SU-DHL-6 (cell line): ENCODE measurements around the gene BMP7.

Experiments used
- EZH2phosphoT487 ChIP-seq: fragments of 200-600 bp; sonication (generic), shearing (Covaris generic); conservative IDR thresholded peaks from 2 replicates; pipeline ENCODE4 v1.6.1; 2018; ENCODE audit warnings: mild to moderate bottlenecking, antibody characterized with exemption, low read length, moderate library complexity, mixed read lengths
- TF ChIP-seq, protein P1 (sequence below): fragments of 200-600 bp; sonication (generic); IDR thresholded peaks from one replicate; pipeline ENCODE4 v1.5.1; 2017; ENCODE audit warnings: antibody characterized with exemption, mild to moderate bottlenecking, low read length, moderate library complexity; ENCODE audit not compliant: insufficient read depth, poor library complexity, severe bottlenecking

- TF ChIP-seq, protein P1, sequence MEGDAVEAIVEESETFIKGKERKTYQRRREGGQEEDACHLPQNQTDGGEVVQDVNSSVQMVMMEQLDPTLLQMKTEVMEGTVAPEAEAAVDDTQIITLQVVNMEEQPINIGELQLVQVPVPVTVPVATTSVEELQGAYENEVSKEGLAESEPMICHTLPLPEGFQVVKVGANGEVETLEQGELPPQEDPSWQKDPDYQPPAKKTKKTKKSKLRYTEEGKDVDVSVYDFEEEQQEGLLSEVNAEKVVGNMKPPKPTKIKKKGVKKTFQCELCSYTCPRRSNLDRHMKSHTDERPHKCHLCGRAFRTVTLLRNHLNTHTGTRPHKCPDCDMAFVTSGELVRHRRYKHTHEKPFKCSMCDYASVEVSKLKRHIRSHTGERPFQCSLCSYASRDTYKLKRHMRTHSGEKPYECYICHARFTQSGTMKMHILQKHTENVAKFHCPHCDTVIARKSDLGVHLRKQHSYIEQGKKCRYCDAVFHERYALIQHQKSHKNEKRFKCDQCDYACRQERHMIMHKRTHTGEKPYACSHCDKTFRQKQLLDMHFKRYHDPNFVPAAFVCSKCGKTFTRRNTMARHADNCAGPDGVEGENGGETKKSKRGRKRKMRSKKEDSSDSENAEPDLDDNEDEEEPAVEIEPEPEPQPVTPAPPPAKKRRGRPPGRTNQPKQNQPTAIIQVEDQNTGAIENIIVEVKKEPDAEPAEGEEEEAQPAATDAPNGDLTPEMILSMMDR, result no peak
- no peak for TF ChIP-seq EZH2phosphoT487
These were observed 48.9 kb upstream of the BMP7 start for GRCh38 chr20:57315083-57315975.
